Measurements from ENCODE around the gene HDGF. TPM values are rescaled to one million over a fixed set of nuclear protein-coding genes. Genes with fewer than 3 reads are reported as not detected.

Gene HDGF
- total and polyA plus RNA-seq, 9 of the 15 experiments (the other 6 are each of a cell fraction or from before 2014, with no cell fraction given), result 38.8 to 601 (median 400) TPM

GRCh38 chr1:156767879-156768604, 16.6 kb upstream of the HDGF start (continued):
- TF ChIP-seq RERE (CRISPR knock-in tag; IDR thresholded peaks at IDR 0.05; ENCODE audit: borderline replicate concordance) (0 out of 2 replicates have a peak, but pooled peaks have one; percentile 42), MXI1 (IDR thresholded peaks at IDR 0.05; ENCODE audit: low read depth, low read length) (peak; percentile 31), FOXP1 (CRISPR knock-in tag; IDR thresholded peaks at IDR 0.05) (peak; percentile 35; the same call in 1 of the 2 replicates), EGR1 (conservative IDR thresholded peaks at IDR 0.05) (peak; percentile 56), HDAC1 (IDR thresholded peaks at IDR 0.05) (peak in 1 of 2 experiments; percentile 82; a peak in 2 of 4 replicates), USF1 (CRISPR knock-in tag; IDR thresholded peaks at IDR 0.05) (peak; percentile 41; the same call in 1 of the 2 replicates), ZNF431 (CRISPR knock-in tag; IDR thresholded peaks at IDR 0.05) (0 out of 2 replicates have a peak, but pooled peaks have one; percentile 7), TGIF2 (CRISPR knock-in tag; IDR thresholded peaks at IDR 0.05) (0 out of 2 replicates have a peak, but pooled peaks have one; percentile 40), MEIS2 (IDR thresholded peaks at IDR 0.05; ENCODE audit: partially characterized antibody) (peak; percentile 5), POLR2G (IDR thresholded peaks at IDR 0.05; ENCODE audit: low read depth, low read length) (peak; percentile 12; the same call in 1 of the 2 replicates), ZNF3 (CRISPR knock-in tag; IDR thresholded peaks at IDR 0.05) (no peak), ZBTB7A (IDR thresholded peaks at IDR 0.05; ENCODE audit: borderline replicate concordance, control insufficient read depth, low read depth, low read length) (peak; percentile 59; the same call in 1 of the 2 replicates), POU5F1 (IDR thresholded peaks at IDR 0.05; ENCODE audit: borderline replicate concordance, low read depth, low read length, partially characterized antibody) (no peak), NBN (IDR thresholded peaks at IDR 0.05; ENCODE audit: low read depth) (no peak), MYC (IDR thresholded peaks at IDR 0.05; ENCODE audit: low read depth, low read length) (0 out of 2 replicates have a peak, but pooled peaks have one; percentile 11), MYC (CRISPR knock-in tag; IDR thresholded peaks at IDR 0.05; ENCODE audit: borderline replicate concordance, low read depth) (0 out of 2 replicates have a peak, but pooled peaks have one; percentile 5), ZNF263 (CRISPR knock-in tag; IDR thresholded peaks at IDR 0.05; ENCODE audit: borderline replicate concordance) (peak; percentile 9), MAX (CRISPR knock-in tag; IDR thresholded peaks at IDR 0.05) (peak; percentile 61; the same call in 1 of the 2 replicates), CEBPB (tag; IDR thresholded peaks at IDR 0.05) (0 out of 2 replicates have a peak, but pooled peaks have one; percentile 6), RBBP5 (IDR thresholded peaks at IDR 0.05; ENCODE audit: borderline replicate concordance, insufficient read depth, low read length, poor library complexity, severe bottlenecking) (peak; percentile 35), XRCC3 (IDR thresholded peaks at IDR 0.05) (no peak)

Measured in K562 (cell line).